ENCODE data around the gene ZNF780A. TPM values are rescaled to one million over a fixed set of nuclear protein-coding genes. Genes with fewer than 3 reads are reported as not detected.

The ZNF780A gene
- total RNA-seq, 1 experiment from 2014 or later = 14.7 TPM

DNA sequence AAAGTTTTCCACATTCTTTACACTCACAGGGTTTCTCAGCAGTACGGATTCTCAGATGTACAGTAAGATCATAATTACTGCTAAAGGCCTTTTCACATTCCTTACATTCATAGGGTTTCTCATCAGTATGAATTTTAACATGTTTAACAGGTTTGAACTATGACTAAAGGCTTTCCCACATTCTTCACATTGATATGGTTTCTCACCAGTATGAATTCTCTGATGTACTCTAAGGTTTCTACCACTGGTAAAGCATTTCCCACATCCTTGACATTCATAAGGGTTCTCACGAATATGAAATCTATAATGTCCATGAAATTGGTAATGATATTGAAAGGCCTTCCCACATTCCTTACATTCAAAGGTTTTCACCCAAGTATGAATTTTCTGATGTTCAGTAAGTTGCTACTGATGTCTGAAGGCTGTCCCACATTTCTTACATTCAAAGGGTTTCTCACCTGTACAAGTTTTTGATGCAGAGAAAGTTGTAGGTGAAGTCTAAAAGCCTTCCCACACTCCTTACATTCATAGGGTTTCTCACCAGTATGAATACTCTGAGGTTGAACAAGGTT, 56.7 kb downstream of the ZNF780A start:
- peak; percentile 33 for DNase-seq (ENCODE audit: low read depth)
- in situ Hi-C loops (cut with HindIII; ENCODE audit: low pct_unique_long_range_greater_than_20kb, low sequenced_read_pairs) = no loop called here

DNA sequence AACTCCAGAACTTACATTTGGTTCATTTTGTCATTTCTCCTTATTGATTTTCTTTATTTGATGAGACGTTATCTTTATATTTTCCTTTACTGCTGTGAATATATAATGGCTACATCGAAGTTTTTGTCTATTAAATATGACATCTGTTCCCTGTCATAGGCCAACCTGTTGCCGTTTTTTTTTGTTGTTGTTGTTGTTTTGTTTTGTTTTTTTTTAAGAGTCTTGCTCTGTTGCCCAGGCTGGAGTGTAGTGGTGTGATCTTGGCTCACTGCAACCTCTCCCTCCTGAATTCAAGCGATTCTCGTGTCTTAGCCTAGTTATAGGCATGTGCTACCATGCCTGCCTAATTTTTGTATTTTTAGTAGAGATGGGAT, 64.2 kb downstream of the ZNF780A start:
- DNase-seq (ENCODE audit: low read depth) = no peak
- in situ Hi-C loops (cut with HindIII; ENCODE audit: low pct_unique_long_range_greater_than_20kb, low sequenced_read_pairs) = no loop called here

DNA sequence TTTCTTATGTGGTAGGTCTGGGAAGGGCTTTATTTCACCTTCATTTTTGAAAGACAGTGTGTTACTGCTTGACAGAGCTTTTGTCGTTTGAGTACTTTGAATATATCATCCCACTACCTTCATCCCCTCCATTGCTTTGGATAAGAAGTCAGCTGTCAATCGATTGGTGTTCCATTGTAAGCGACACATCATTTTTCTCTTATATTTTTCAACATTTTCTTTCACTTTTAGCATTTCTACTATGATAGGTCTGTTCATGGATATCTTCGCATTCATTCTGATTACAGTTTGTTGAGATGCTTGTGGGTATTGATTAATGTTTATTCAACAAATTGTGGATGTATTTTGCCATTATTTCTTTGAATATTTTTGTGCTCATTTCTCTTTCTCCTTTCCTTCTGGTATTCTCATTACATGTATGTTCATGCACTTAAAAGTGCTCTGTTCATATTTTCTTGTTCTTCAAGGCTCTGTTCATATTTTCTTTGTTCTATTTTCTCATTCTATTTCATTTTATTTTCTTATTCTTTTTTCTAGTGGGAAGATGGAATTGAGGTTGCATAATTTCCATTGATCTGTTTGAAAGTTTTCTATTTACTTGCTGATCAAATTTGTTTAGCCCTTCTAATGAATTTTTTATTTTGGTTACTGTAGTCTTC, 64.7 kb downstream of the ZNF780A start:
- DNase-seq (ENCODE audit: low read depth) = no peak
- in situ Hi-C loops (cut with HindIII; ENCODE audit: low pct_unique_long_range_greater_than_20kb, low sequenced_read_pairs) = no loop called here

GRCh38 chr19:40023969-40024368, 66.8 kb downstream of the ZNF780A start:
- no peak for DNase-seq (ENCODE audit: low read depth)
- in situ Hi-C loops (cut with HindIII; ENCODE audit: low pct_unique_long_range_greater_than_20kb, low sequenced_read_pairs) = no loop called here

Other genes with a start within 250 kb of the ZNF780A start
- 700 and 800 TPM in 2 replicates for gene FBL, start 244.6 kb downstream of the ZNF780A start, total RNA-seq (2014; rRNA removed; shearing (Covaris generic); ENCODE audit: low replicate concordance)
- gene FCGBP, start 156.3 kb downstream of the ZNF780A start, total RNA-seq (2014; rRNA removed; shearing (Covaris generic); ENCODE audit: low replicate concordance) = 0.30 and 1.8 TPM in 2 replicates
- gene PSMC4, start 119.8 kb downstream of the ZNF780A start, total RNA-seq (2014; rRNA removed; shearing (Covaris generic); ENCODE audit: low replicate concordance) = 208 and 244 TPM in 2 replicates
- gene ZNF546, start 93.9 kb downstream of the ZNF780A start, total RNA-seq (2014; rRNA removed; shearing (Covaris generic); ENCODE audit: low replicate concordance) = 3.6 and 7.0 TPM in 2 replicates
- gene ZNF780B, start 34.7 kb downstream of the ZNF780A start, total RNA-seq (2014; rRNA removed; shearing (Covaris generic); ENCODE audit: low replicate concordance) = 1.9 and 3.1 TPM in 2 replicates
- 9.4 and 20.0 TPM in 2 replicates for gene MAP3K10, start 100.5 kb upstream of the ZNF780A start, total RNA-seq (2014; rRNA removed; shearing (Covaris generic); ENCODE audit: low replicate concordance)
- not detected in 2 replicates for gene TTC9B, start 127.4 kb upstream of the ZNF780A start, total RNA-seq (2014; rRNA removed; shearing (Covaris generic); ENCODE audit: low replicate concordance)
- not detected in 2 replicates for gene CCNP, start 135.7 kb upstream of the ZNF780A start, total RNA-seq (2014; rRNA removed; shearing (Covaris generic); ENCODE audit: low replicate concordance)
- gene AKT2, start 194.4 kb upstream of the ZNF780A start, total RNA-seq (2014; rRNA removed; shearing (Covaris generic); ENCODE audit: low replicate concordance) = 63.4 and 91.3 TPM in 2 replicates